Pancreas (tissue), 10 donors: Measurements from ENCODE around the gene SCTR. TPM values are rescaled to one million over a fixed set of nuclear protein-coding genes. Genes with fewer than 3 reads are reported as not detected.
A peak's percentile ranks its signal among the peaks of the same experiment; 100 is the strongest.

ENCODE experiments used
- ATAC-seq, 4 donors: fragments of 200-7000 bp; cut with Tn5 transposase; one replicate each; pipeline versions ENCODE4 v1.8.0 to v1.9.1; 2020; ENCODE audit warnings: mild to moderate bottlenecking in 4 of 4, moderate library complexity in 4 of 4
- DNase-seq, 6 donors: peaks; one replicate each; pipeline ENCODE4 v3.0.0-alpha.2; 2020
- FAIRE-seq: peaks from 2 replicates; lab custom pipeline; 2012; peaks lifted over from hg19 to GRCh38; lab: Jason Lieb, UNC
- H3K27ac ChIP-seq, 4 donors: fragments of 200-600 bp; sonication (generic); 1 replicate in 3 of 4; 2 replicates in 1 of 4; pipeline versions ENCODE4 v1.5.0 to v1.8.0; 2020
- H3K27me3 ChIP-seq, 4 donors: fragments of 200-600 bp; one replicate each; pipeline ENCODE4 v1.8.0; 2021
- H3K36me3 ChIP-seq, 3 donors: fragments of 200-600 bp; sonication (generic) in 1 of 3; one replicate each; pipeline versions ENCODE4 v1.5.0 to v1.8.0; 2020 to 2021
- H3K4me1 ChIP-seq, 3 donors: fragments of 200-600 bp; one replicate each; pipeline ENCODE4 v1.8.0; 2021
- H3K4me3 ChIP-seq, 4 donors: fragments of 200-600 bp; sonication (generic) in 2 of 4; one replicate each; pipeline versions ENCODE4 v1.5.0 to v1.8.0; 2020 to 2021
- H3K9me3 ChIP-seq, 4 donors: fragments of 200-600 bp; one replicate each; pipeline ENCODE4 v1.8.0; 2021
- CTCF ChIP-seq, 4 donors: fragments of 200-600 bp; sonication (generic) in 3 of 4; IDR thresholded peaks; one replicate each; pipeline versions ENCODE4 v1.5.0 to v1.8.0; 2021; ENCODE audit warnings: antibody characterized with exemption in 4 of 4
- WGBS, 2 donors: extraction: QIAGEN DNeasy Blood & Tissue Kit; methylation state at CpG; one replicate each; pipeline ENCODE4 v1.1.7; 2013; 5-methylcytosine and 5-hydroxymethylcytosine counted together
- intact Hi-C, 3 donors: fragments of 100-400 bp; cut with DNase I; formaldehyde crosslinking; loops; one replicate each; pipeline versions ENCODE4 v1.11.1 to v1.14.2; 2022
- polyA plus RNA-seq, 2 donors: library from polyadenylated mRNA; stranded (reverse); fragments of 200-250 nt; gene quantifications; one replicate each; pipeline ENCODE4 v1.2.3, GENCODE V29; 2013
- total RNA-seq, 6 donors: library from RNA; stranded (reverse); fragmentation: NEBNext Ultra II Directional in 4 of 6; extraction: Animal tissue kit (Norgen Biotek cat#: 25700) in 4 of 6; gene quantifications; one replicate each; pipeline versions ENCODE4 v1.2.1 to v1.2.4, GENCODE V29; 2021 to 2023
- donor health status: healthy with polysubstance abuse.
- donor health status: DM: no; HTN: no; CAD: no; lungs with moderate emphysema.
- donor health status: DM: no; HTN: no; CAD: no.
- donor health status: control.
- donor health status: control.
- donor health status: Bipolar disorder and iron deficiency.
- donor health status: DM: yes; HTN: yes; CAD: no.
- donor health status: DM: no; HTN: no; CAD: no.
- donor health status: DM: no; HTN: no; CAD: no.
- donor health status: DM: yes; HTN: yes; CAD: no.

The SCTR gene
- total and polyA plus RNA-seq, 8 donors, result 31.9 to 1,263 (median 84.7) TPM

- FAIRE-seq (no peak), DNase-seq (peak in 1 of 6 donors; percentile 26), ATAC-seq (no peak)
- no peaks in the 10 kb centered on the region for H3K27me3 ChIP-seq
- no peak overlapping the region for H3K27ac ChIP-seq
- intact Hi-C loops, result no loop called here
- no peak overlapping the region for H3K4me3 ChIP-seq
- no peak for TF ChIP-seq CTCF (IDR thresholded peaks at IDR 0.05)
- no peaks in the 10 kb centered on the region for H3K4me1 ChIP-seq
- H3K9me3 ChIP-seq, result no peaks in the 10 kb centered on the region
- 86 to 91% methylated on average over 9 of the region's 9 CpGs for WGBS, 2 donors
- H3K36me3 ChIP-seq, result no peaks in the 10 kb centered on the region
These were observed 72.8 kb downstream of the SCTR start for GRCh38 chr2:119451336-119452050.

- H3K36me3 ChIP-seq, result no peaks in the 10 kb centered on the region
- no peak for TF ChIP-seq CTCF (IDR thresholded peaks at IDR 0.05)
- DNase-seq (no peak), ATAC-seq (no peak), FAIRE-seq (no peak)
- H3K4me1 ChIP-seq, result no peaks in the 10 kb centered on the region
- H3K27ac ChIP-seq, result no peak overlapping the region
- WGBS, 2 donors, result 79 to 89% methylated on average over 3 of the region's 3 CpGs
- H3K4me3 ChIP-seq, result no peak overlapping the region
- H3K27me3 ChIP-seq, result no peaks in the 10 kb centered on the region
- H3K9me3 ChIP-seq, result no peaks in the 10 kb centered on the region
- intact Hi-C loops, result no loop called here
These were observed 74.8 kb downstream of the SCTR start for GRCh38 chr2:119449521-119449920.

- no peak for ATAC-seq
- no peak overlapping the region for H3K27ac ChIP-seq
- no peaks in the 10 kb centered on the region for H3K27me3 ChIP-seq
- TF ChIP-seq CTCF (IDR thresholded peaks at IDR 0.05), result no peak
- H3K4me1 ChIP-seq, result no peaks in the 10 kb centered on the region
- H3K9me3 ChIP-seq, result no peaks in the 10 kb centered on the region
- no peak for FAIRE-seq
- H3K4me3 ChIP-seq, result no peak overlapping the region
- no peaks in the 10 kb centered on the region for H3K36me3 ChIP-seq
- 79 to 83% methylated on average over 9 of the region's 9 CpGs for WGBS, 2 donors
- DNase-seq, result no peak
- intact Hi-C loops, result no loop called here
These were observed 75.7 kb downstream of the SCTR start for GRCh38 chr2:119448427-119449141.

GRCh38 chr2:119446037-119446436 is 78.2 kb downstream of the SCTR start:
- WGBS, 2 donors, result 81 to 84% methylated on average over 9 of the region's 9 CpGs
- H3K9me3 ChIP-seq, result no peaks in the 10 kb centered on the region
- FAIRE-seq, result no peak
- no peaks in the 10 kb centered on the region for H3K27me3 ChIP-seq
- no peak for TF ChIP-seq CTCF (IDR thresholded peaks at IDR 0.05)
- no peaks in the 10 kb centered on the region for H3K36me3 ChIP-seq
- DNase-seq, result no peak
- no peaks in the 10 kb centered on the region for H3K4me1 ChIP-seq
- H3K27ac ChIP-seq, result no peak overlapping the region
- ATAC-seq, result no peak
- intact Hi-C loops, result no loop called here
- H3K4me3 ChIP-seq, result no peak overlapping the region

GRCh38 chr2:119442850-119443249 is 81.4 kb downstream of the SCTR start:
- TF ChIP-seq CTCF (IDR thresholded peaks at IDR 0.05), result no peak
- WGBS, 2 donors, result 92 to 94% methylated on average over 11 of the region's 11 CpGs
- DNase-seq (no peak), ATAC-seq (no peak), FAIRE-seq (no peak)
- Histone ChIP-seq H3K27ac (no peak overlapping the region), H3K36me3 (no peaks in the 10 kb centered on the region), H3K9me3 (no peaks in the 10 kb centered on the region), H3K27me3 (no peaks in the 10 kb centered on the region), H3K4me1 (no peaks in the 10 kb centered on the region), H3K4me3 (no peak overlapping the region)
- intact Hi-C loops, result no loop called here
